Type B pancreatic cell (in vitro differentiated cells): ENCODE measurements around the gene OSBPL5. TPM values are rescaled to one million over a fixed set of nuclear protein-coding genes. Genes with fewer than 3 reads are reported as not detected.

Experiments
- DNase-seq: peaks from one replicate; pipeline ENCODE4 v3.0.0; 2021; ENCODE audit warnings: mixed read lengths; ENCODE audit not compliant: unreplicated experiment; ENCODE audit errors: extremely low spot score
- H3K27ac Mint-ChIP-seq: 2 replicates; pipeline ENCODE4 v1.8.0; 2021; ENCODE audit warnings: mild to moderate bottlenecking, mixed read lengths
- H3K27me3 Mint-ChIP-seq: 2 replicates; pipeline ENCODE4 v1.8.0; 2021; ENCODE audit warnings: mixed read lengths
- H3K36me3 Mint-ChIP-seq: 2 replicates; pipeline ENCODE4 v1.8.0; 2021; ENCODE audit warnings: mixed read lengths
- H3K4me1 Mint-ChIP-seq: one replicate; pipeline ENCODE4 v1.8.0; 2021; ENCODE audit warnings: mixed read lengths; ENCODE audit not compliant: unreplicated experiment
- H3K4me3 Mint-ChIP-seq: 2 replicates; pipeline ENCODE4 v1.8.0; 2021; ENCODE audit warnings: mild to moderate bottlenecking, mixed read lengths
- H3K9me3 Mint-ChIP-seq: 2 replicates; pipeline ENCODE4 v1.8.0; 2021; ENCODE audit warnings: mixed read lengths
- CTCF ChIP-seq: fragments of 200-600 bp; sonication (generic); conservative IDR thresholded peaks from 2 replicates; pipeline ENCODE4 v1.5.0; 2021; ENCODE audit warnings: antibody characterized with exemption, mild to moderate bottlenecking
- total RNA-seq: library from RNA; stranded (reverse); gene quantifications from 2 replicates; pipeline ENCODE4 v1.2.1, GENCODE V29; 2021; ENCODE audit warnings: low replicate concordance

Gene OSBPL5
- total RNA-seq, 1 donor from 2014 or later, result 33.1 TPM

- Mint-ChIP-seq H3K4me1 (peaks cover 4% of the 10 kb centered on the region), H3K4me3 (no peak overlapping the region), H3K27me3 (peaks cover 11% of the 10 kb centered on the region), H3K27ac (no peak overlapping the region), H3K36me3 (no peaks in the 10 kb centered on the region), H3K9me3 (no peaks in the 10 kb centered on the region)
- TF ChIP-seq CTCF, result peak; percentile 54
- no peak for DNase-seq
These were observed 30.4 kb upstream of the OSBPL5 start for GRCh38 chr11:3195251-3196160.

GRCh38 chr11:3194016-3194816 lies 29.1 kb upstream of the OSBPL5 start:
- no peak overlapping the region for H3K27ac Mint-ChIP-seq
- H3K36me3 Mint-ChIP-seq, result no peaks in the 10 kb centered on the region
- H3K27me3 Mint-ChIP-seq, result peaks cover 11% of the 10 kb centered on the region
- H3K4me3 Mint-ChIP-seq, result no peak overlapping the region
- no peak for TF ChIP-seq CTCF
- H3K9me3 Mint-ChIP-seq, result no peaks in the 10 kb centered on the region
- H3K4me1 Mint-ChIP-seq, result peaks cover 8% of the 10 kb centered on the region
- no peak for DNase-seq

GRCh38 chr11:3193373-3194015 lies 28.4 kb upstream of the OSBPL5 start:
- Mint-ChIP-seq H3K27me3 (peaks cover 9% of the 10 kb centered on the region), H3K27ac (no peak overlapping the region), H3K4me3 (no peak overlapping the region), H3K9me3 (no peaks in the 10 kb centered on the region), H3K36me3 (no peaks in the 10 kb centered on the region), H3K4me1 (peaks cover 8% of the 10 kb centered on the region)
- DNase-seq, result no peak
- no peak for TF ChIP-seq CTCF

GRCh38 chr11:3192511-3193372 lies 27.6 kb upstream of the OSBPL5 start:
- Mint-ChIP-seq H3K27ac (no peak overlapping the region), H3K36me3 (no peaks in the 10 kb centered on the region), H3K9me3 (no peaks in the 10 kb centered on the region), H3K4me3 (no peak overlapping the region), H3K4me1 (peaks cover 8% of the 10 kb centered on the region), H3K27me3 (peaks cover 11% of the 10 kb centered on the region)
- DNase-seq, result no peak
- TF ChIP-seq CTCF, result no peak
